Medulla oblongata (tissue), 1 donor: ENCODE results near the gene SGCE.

Experiments
- DNase-seq: peaks from one replicate; pipeline ENCODE4 v3.0.0-alpha.2; 2015; ENCODE audit errors: extremely low spot score

The SGCE gene

DNA sequence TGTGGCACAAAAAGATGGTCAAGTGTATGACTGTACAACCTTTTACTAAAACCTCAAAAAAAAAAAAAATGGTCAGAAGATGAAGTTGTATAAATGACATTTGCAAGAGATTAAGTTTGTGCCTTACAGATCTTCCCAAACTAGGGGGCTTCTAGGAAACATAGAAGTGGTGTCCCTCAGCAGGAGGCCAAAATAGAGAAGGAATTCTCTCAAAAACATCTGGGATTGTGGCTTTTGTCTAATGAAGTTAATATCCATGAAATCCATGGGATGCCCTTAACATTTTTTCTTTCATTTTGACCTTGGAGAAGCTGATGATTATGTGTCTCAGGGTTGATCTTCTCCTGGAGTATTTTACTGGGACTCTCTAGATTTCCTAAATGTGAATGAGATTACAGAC lies 84.1 kb downstream of the SGCE start:
- no peak for DNase-seq

DNA sequence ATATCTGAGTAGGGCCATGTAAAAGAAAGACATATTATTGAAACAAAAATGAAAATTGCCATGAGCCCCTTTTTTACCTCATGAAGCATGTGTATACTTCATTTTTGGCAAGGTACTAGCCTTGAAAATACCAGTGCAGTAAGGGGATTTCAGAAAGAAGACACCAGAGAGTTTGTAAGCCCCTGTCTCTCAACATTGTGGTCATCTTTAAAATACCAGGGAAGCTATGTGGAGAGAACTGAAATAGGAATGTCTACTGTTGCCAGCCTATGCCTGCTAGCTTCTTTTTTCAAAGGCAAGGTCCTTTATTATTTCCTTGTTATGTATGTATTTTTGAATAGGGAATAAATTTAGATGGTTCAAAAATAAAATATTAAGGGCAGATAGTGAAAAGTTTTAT lies 88.5 kb downstream of the SGCE start:
- no peak for DNase-seq

DNA sequence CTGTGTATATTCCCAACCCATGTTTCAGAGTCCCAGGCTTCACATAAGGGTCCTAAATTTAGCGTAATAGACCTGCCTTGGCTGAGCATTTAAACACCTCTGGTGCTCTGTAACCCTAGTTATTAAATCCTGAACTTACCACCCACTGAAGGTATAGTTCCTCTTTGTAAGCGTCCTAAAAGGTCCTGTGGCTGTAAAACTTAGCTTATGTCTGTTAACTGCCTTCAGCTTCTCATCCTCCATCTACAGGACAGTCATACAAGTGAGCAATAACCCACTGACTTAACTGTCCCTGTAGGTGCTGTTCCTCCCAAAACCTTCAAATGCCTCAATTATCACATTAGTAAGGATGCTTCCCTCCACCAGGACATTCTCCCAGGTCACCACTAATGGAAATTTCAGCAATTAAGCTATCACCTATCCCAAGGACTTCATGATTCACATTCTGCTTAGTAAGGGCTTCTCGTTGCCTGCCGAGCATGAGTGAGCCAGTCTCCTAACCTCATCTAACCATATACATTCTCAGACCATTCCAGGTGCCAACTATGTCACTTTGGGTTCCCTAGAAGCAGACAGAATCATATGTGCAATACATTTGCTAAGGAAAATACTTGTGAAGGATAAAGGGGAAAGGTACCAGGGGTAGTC lies 90.6 kb downstream of the SGCE start:
- DNase-seq, result no peak

DNA sequence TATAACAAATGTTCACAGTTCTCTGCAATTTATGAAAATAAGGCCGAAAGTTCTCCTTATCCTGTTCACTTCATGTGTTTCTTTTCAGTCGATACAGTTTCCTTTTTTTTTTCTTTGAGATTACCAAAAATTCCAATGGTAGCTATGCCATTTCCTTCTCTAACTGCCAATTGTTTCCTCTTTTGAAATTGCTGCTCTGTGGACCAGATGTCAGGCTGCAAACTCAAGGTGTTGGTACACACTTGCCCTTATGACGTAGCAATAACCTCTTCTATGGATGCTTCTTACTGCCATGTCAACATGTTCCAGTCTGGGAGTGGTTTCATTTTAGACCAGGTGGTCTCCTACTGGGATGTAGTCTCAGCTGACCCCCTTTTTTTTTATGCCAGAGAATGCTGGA lies 93.4 kb downstream of the SGCE start:
- DNase-seq, result no peak

DNA sequence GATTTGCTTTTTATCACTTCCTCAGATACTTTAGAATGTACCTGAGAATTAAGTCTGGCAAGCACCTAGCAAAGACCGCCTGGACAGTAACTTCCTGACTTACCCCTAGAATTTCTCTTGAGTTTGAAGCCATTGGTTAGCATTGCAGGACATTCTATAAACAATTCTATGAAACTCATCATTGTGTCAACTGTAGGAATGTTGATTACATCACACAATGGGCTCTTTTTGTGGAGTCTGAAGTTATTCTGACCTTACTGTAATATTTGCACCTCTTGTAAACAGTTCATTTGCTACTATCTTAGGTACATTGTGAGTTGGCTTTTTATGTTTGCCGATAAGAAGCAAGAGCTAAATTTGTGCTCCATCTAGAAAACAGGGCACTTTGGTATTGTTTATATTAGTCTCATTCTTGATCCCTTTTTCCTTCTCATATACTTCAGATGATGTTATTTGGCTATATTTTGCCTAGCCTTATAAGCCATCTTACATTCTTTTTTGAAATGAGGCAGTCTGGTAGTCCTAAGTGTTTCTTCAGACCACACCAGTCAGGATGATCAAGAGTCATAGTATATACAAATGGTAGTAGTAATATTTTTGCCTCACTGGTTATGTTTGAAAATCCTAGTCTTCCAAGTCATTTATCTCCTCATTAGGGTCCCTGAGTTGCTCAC lies 94.0 kb downstream of the SGCE start:
- DNase-seq, result no peak

DNA sequence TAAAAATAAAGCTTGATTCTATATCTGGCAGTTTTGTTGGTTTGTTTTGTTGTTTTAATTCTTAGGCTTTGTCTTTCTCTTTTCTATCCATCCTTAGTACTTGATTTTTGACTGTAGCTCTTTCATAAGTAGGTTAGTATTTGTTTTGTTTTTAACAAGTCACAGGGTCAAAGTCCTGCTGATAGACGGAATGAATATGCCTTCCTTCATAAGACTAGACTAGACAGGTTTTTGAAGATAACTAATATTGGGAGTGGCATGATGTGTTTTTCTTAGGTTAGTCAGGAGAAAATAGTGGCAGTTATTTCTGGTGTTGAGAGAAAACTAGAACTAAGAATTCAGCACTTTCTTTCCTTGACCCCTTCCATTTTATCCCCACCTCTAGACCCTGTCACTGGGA lies 96.0 kb downstream of the SGCE start:
- no peak for DNase-seq

DNA sequence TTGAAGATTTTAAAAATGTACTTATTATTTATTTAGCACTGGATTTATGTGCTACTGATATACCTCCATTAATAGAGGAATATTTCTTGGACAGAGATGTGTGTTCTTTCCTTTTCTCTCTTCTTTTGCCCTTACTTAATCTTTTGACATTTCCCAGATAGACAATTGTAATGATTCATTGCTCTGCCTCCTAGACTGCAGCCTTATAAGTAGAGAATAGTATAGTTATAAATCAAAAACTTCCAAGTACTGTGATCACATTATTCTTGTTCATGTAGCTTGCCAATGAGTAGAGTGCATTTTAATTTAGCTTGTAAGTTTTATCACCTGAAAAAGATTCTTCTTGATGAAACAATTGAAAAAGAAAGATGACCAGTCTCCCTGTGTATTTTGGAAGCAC lies 98.7 kb downstream of the SGCE start:
- no peak for DNase-seq

DNA sequence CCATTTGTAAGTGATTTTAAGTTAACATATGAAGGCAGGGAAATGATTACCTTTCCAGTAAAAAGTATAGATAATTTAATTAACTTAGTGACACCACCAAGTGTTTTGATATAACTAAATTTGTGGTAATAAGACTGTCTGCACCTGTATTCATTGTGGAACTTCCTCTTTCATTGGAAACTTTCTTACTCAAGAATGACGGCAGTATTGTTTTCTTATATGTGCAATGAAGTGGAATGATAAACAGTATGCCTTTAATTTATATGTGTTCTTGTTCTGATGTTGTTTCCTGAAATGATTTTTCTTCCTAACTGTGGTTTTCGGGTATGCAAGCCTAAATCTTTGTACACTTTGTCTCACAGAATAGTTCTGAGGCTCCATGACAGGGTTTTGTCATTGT lies 99.9 kb downstream of the SGCE start:
- no peak for DNase-seq

DNA sequence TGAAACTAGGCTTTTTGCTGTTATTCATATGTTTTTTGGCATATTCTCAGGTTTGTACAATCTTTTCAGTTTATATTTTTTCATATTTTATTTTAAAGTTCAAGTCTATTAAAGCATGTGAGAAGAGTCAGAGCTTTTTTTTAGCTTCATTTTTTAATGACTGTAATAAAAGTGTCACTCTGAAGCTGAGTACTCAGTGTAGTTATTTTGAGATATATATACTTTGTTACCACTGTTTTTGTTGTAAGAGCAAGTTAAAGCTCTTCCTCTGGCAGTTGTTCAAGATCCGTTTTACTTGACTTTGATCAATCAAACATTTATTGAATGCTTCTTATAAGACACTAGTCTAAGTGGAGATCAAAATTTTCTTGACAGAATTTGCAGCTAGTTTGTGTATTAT lies 108.8 kb downstream of the SGCE start:
- no peak for DNase-seq

DNA sequence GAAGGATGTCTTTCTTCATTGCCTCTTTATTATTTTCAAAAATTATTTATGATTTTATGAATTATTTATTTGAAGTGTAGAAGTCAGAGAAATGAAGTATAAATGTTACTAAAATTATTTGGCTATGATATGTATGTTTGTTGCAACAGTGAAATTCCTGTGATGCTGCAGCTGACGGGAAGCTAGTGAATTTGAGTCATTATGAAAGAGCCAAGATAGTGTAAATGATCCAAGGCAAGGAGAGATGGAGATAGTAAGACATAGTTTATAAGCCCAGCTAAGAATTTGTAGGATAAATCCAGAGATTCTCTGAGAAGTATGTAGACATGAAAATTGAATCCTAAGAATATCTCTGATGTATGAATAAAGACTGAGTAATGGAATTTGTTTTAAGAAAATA lies 115.5 kb downstream of the SGCE start:
- no peak for DNase-seq
